Measurements from ENCODE around the gene EPHA6.
A peak's percentile ranks its signal among the peaks of the same experiment; 100 is the strongest.
"Not testable (repeated sequence)": the region's sequence is repeated elsewhere in the genome, so short reads cannot be mapped to it uniquely, and the experiment has no call there.

The EPHA6 gene

DNA sequence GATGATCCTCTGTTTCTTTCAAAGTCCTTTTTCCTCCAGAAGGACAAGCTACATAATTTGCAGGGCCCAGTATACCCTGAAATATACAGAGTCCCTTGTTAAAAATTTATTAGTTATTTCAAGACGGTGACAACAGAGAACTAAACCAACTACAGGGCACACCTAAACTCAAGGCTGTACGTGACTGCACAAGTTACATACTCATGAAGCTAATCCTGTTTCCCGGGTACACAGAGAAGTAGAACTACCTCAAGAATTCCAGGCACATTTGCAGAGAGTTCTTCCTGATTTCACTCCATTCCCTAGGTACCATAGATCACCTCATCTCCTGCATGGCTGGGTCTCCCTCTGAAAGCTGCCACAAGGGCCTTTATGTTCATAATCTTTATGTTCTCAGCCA is 670.8 kb downstream of the EPHA6 start:
- no peak for DNase-seq

DNA sequence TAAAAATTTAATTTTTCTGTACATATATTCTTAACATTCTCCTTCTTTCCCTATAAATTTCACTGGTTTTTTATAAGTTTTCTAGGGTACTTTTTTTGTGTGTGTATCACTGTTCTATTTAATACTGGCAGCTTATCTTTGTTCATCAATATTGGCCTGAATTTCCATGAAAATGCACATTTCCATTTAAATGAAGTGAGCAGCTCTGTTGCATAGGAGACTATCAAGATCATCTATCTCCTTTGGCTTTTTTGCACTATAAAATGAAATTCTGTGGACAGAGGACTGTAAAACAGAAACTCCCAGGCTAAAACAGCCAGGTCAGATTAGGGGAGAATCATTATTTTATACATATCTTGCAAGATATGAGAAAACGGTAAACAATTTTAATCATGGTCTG is 673.2 kb downstream of the EPHA6 start:
- DNase-seq, result no peak

DNA sequence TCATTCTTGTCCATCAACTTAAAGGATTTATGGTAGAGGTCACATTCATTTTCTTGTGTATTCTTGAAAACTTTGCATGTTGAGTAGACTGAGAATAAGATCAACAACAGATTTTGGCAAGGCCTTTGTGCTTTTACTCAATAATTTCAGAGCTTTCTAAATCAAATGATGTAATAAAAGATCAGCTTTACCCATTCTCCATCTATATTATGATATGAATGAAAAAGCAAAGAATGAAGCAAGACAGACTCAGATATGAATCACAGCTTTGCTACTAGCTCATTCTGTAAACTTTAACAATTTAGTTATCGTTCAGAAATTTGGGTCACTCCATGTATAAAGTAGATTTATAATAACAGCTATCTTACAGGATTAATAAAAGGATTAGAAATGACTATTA is 674.3 kb downstream of the EPHA6 start:
- no peak for DNase-seq

DNA sequence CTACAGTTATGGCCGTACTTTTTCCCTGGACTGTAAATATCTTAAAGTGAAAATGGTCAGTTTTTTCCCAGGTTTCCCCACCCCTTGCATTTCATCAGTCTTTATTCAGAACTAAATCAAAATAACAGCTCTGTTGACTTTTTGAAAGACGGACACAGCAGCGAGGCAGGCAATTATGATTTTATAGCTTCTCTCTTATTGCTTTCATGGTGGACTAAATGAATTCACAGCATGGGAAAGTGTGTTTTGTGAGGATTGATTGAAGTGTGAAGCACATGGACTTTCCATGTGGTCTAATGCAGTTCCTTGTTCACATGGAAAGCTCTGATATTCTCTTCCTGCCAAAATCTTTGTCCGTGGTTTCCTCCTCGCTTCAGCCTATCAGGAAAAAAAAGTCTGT is 681.5 kb downstream of the EPHA6 start:
- DNase-seq, result no peak

DNA sequence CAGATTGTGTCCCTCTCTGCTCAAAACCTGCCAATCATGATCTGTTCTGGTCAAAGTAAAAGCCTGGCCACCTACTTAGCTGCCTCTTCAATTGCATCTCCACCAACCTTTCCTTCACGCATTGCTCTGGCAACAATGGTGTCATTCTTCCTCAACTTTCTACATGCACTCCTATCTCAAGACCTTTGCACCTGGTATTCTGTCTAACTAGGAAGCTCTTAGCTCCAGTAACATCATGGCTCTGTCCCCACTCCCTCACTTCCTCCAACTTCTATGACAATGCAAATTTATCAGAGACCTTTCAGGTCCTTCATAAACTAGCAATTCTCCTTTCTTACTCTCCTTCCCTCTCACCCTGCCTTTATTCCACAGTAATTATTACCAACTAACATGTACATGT is 682.7 kb downstream of the EPHA6 start:
- DNase-seq, result no peak

DNA sequence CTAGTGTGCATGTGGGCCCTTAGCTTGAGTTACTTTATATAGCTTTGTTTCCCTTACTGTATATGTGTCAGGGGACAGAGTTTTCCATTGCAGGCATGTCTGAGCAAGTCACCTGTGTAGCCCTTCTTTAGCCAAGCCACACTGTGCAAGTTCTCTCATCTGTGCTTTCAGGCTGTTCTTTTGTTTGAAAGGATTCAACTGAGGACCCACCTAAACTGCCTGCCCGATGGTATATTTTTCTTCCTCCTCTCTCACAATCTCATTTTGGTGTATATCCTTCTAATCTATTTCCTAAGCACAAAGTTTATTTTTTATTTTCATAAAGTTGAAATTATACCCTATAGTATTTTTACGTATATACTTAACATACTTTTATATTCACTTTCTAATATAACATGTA is 690.1 kb downstream of the EPHA6 start:
- no peak for DNase-seq

DNA sequence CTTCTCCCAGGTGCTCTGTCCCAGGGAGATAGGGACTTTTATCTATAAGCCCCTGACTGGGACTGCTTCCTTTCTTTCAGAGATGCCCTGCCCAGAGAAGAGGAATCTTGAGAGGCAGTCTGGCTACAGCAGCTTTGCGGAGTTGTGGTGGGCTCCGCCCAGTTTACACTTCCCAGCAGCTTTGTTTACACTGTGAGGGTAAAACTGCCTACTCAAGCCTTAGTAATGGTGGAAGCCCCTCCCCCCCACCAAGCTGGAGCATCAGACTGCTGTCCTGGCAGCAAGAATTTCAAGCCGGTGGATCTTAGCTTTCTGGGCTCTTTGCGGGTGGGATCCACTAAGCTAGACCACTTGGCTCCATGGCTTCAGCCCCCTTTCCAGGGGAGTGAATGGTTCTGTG is 696.4 kb downstream of the EPHA6 start:
- DNase-seq, result no peak

DNA sequence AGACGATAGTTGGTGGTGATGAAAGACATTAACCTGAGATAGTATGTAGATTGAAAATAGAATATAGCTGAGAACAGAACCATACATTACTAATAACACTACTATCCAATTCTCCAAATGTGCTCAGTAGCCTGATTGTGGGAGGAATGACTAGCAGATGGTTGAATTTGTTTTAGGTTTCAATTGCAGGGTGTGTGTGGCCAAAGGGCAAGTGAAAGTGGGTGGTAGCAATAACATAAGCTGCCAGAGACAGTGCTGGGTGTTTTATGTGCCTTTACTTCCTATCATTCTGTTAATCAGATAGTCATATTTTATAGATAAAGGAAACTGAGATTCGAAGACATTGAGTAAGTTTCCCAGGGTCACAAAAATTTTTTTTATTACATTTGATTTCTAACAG is 700.7 kb downstream of the EPHA6 start:
- DNase-seq, result no peak

DNA sequence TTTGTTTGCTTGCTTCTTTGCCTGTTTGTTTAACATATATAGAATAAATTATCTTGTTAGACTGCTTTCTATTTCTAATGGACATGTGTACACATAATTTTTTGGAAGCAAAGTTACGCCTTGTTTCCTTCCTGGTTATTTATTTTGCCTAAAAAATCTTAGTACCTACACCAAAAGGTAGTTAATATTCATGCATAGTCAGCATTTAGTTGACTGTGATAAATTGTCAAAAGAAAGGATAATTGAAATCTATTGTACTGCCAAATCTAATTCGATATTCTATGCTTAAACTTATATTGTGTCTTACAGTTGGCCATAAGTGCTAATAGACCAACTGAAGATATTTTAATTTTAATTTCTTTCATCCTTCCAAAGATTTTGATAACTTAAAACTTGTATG is 716.3 kb downstream of the EPHA6 start:
- DNase-seq, result no peak

DNA sequence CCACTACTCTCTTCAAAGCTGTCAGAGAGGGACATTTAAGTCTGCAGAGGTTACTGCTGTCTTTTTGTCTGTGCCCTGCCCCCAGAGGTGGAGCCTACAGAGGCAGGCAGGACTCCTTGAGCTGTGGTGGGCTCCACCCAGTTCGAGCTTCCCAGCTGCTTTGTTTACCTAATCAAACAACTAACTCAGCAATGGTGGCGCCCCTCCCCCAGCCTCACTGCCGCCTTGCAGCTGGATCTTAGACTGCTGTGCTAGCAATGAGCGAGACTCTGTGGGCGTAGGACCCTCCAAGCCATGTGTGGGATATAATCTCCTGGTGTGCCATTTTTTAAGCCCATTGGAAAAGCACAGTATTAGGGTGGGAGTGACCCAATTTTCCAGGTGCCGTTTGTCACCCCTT is 733.2 kb downstream of the EPHA6 start:
- not testable (repeated sequence) for DNase-seq

DNA sequence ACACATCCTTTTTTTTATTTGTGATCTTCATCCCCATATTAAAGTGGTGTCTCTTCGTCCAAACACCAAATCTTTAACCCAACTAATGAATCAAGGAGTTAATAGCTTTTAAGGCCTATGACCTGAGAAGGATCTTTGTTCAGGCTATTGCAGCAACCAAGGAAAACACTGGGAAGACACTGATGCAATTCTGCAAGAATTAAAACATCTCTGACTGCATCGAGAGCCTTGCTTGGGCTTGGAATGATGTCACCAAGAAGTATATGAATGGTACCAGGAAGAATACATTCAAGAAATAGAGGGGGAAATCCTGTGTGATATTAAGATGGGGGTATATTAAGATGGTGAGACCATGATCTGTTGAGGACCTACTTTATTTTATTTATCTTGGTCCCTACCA is 736.0 kb downstream of the EPHA6 start:
- DNase-seq, result no peak

DNA sequence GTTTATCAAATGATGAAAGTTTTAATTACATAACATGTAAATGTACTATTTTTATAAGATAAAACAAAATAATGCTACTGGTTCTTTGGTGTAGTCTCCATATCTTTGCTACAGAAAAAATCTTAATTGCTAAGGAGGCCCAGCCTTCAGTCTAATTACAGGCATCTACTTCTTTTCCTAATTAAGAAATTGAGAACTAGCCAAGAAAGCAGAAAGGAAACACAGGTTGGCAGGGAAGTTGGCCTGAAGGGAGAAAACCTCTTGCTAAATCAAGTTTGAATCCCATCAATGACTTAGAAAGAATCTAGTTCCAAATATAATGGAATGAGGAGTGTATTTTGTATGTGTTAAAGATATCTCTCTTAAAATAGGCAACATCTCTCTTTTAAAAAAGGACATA is 737.8 kb downstream of the EPHA6 start:
- DNase-seq, result no peak

DNA sequence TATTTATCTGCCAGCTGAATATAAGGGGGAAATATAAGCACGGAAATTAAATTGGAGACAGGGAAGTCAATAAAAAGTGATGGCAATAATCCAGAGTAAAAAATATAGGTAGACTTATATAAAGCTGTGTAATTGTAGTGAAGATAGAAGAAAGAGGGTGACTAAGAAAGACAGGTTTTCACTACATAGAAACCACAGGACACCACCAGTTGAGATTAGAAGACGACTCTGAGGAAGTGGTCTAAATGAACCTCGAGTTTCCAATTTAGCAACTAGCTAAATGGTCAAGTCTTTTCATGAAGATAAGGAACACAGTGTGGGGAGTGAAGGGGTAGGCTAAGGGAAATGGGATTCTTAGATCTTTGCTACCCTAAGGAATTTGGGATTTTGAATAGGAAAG is 761.3 kb downstream of the EPHA6 start:
- DNase-seq, result no peak

DNA sequence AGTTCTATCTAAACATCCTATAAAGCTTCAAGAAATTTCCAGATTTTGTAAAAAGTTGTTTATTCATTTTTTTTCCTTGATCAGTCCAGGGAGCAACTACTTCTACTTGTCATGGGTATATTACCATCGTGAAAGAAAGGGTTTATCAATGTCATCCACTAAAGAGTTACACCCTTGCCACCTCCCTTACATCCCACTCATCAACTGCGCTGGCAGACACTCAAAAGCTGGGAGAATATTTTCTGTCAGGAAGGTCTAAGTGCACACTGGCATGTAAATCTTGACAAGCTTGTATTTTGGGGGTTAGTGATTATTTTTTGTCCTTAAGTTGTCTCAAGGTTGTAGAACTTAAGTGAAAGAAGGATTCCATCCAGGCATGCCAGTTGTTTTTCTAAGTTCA is 761.8 kb downstream of the EPHA6 start:
- no peak for DNase-seq

DNA sequence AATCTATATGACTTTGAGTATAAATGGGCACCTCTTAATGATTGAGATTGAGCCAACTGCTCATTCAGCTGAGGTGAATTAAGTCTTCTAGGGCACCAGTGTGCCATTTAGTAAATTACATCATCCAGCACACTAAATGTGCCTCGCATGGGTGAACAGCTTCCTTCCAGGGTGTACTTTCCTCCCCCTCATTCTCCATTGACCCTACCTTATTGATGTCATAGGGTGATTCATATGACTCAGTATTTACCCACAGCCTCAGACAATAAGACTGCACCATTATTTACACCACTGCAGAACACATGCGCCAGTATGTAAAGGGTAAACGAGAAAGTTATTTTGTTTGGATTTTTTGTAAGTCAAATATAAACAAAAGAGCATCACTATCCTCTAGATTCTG is 765.0 kb downstream of the EPHA6 start:
- DNase-seq, result no peak

DNA sequence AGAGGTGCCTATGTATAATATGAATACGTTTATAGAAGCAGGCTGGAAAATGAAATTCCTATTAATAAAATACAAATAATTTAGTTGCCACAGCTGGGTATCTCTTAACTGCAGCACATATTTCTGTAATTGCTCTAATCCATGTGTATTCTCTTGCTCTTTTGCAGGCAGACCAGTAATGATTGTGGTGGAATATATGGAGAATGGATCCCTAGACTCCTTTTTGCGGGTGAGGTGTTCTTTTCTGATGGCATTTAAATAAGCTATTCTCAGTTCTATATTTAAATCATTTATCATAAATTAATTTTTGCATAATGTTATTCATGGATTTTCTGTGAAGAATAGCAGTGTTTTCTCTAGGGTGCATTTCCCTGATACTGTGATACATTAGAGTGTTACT is 796.2 kb downstream of the EPHA6 start:
- no peak for DNase-seq

DNA sequence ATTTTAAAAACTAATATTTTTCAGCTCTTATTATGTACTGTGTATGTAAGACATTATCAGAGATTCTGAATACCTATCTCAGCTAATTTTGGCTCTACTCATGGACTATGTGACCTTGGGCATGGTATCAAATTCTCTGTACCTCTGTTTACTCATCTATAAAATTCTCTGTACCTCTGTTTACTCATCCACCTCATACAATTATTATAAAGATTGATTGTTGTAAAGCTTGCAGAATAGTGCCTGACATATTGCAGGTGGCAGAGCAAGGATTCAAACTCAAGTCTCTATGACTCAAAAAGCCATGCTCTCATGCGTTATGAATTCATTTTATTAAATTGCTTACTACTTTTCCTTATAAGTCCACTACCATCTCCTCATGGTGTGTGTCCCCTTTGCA is 798.2 kb downstream of the EPHA6 start:
- DNase-seq, result no peak

DNA sequence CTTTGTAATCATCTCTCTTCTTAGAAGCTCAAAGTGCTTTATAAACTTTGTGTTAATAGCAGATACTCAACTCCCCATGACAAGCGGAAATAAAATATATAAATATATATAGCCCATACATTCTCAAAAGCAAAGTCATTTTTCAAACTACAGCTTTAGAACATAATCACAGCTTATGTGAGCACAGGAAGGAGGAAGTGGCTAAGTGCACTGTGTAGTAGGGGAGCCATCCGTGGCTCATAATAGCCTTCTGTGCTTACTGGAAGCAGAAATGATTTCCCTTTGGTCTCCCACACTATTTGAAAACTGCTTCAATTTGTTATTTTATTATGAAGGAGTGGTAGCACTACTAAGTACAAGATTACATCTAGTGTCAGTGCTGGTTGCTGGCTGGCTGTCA is 798.7 kb downstream of the EPHA6 start:
- DNase-seq, result no peak

DNA sequence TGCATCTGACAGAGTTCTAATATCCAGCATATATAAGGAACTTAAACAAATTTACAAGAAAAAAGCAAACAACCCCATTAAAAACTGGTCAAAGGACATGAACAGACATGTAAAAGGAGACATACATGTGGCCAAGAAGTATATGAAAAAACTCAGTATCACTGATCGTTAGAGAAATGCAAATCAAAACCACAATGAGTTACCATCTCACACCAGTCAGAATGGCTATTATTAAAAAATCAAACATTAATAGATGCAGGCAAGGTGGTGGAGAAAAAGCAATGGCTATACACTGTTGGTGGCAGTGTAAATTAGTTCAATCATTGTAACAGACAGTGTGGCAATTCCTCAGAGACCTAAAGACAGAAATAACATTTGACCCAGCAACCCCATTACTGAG is 806.1 kb downstream of the EPHA6 start:
- DNase-seq, result not testable (repeated sequence)

DNA sequence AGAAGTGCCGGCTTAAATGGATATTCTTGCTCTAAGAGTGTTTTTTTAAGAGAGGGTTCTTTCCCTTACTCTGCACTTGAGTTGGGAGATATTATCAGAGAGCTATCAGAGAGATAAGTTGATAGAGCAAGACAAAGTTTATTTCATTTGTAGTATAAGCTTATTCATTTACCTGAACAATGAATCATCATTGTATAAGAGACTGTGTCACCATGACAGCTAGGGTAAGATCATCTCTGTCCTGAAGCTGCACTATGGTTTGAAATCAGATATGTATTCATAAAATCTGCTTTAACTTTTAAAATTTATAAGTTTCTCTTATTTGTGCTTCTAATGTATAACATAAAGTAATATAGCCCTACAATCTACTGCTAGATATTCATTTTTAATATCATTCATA is 822.1 kb downstream of the EPHA6 start:
- no peak for DNase-seq

DNA sequence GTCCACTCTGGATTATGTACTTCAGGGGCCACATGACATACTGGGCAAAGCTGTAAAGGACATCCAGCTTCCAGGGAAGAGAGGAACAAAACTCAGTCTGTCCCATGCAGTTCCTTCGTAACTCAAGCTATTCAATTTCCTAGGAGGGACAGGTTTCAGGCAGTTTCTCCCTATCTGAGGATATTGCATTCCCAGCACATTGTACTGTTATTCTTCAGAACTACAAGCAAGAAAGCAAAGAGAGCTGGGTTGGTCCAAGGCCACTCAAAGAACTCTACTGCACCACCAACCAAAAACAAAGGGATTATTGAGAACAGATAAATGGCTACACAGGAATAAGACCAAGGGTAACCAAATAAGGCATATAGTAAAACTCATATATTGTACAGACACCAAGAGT is 832.5 kb downstream of the EPHA6 start:
- no peak for DNase-seq

DNA sequence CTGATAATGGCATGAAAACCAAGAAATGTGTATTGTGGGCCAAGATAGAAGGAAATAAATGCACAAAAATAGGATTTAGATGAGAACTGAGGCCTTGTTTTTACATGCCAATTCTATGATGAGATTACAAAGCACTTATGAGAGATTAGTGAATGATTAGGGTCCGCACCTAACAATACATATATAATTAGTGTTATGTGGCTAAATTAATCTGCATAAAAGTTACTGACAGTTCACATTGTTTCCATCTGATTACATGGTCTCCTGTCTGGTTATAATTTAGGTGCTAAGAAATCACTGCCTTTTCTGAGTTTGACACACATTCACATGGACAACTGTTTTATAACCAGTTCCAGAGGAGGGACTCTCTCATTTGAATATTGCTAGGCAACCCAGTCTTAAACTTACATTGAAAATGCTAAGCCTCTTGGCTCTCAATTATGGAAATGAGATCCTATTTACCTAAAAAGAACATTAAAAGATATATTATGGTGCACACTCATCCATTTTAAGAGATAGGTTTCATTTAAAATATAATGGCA is 833.1 kb downstream of the EPHA6 start:
- no peak for DNase-seq

DNA sequence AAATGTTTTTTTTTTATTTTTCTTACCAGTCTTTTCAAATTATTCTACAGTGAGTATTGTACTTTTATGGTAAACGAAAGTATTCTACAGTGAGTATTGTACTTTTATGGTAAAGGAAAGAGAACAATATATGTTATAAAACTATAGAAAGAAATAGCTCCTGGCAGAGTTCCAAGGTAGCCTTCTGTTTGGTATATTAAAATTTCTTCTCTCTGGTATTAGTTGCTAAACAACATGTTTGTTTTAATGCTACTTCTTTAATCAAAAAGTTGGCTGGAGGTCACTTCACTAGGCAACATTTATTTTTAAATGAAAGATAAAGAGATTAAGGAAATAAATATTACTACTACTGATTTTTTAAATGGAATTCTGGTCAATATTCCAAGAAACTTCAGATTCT is 841.6 kb downstream of the EPHA6 start:
- DNase-seq, result no peak

DNA sequence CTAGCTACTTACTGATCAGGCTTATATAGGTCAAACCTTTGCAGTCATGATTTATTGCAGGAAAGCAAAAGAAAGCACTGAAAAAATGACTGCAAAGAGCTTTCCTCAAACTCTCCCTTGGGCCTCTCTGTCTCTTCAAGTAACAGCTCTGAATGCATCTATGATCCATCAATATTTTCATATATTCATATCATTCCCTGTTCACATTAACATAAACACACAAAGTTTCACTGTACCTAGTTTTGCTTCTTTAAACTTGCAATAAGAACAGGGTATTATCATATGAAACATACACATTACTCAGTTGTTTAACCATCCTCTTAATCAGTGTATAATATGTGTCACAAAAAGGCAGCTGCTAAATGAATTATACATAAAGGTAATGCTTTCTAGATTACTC is 842.2 kb downstream of the EPHA6 start:
- no peak for DNase-seq

DNA sequence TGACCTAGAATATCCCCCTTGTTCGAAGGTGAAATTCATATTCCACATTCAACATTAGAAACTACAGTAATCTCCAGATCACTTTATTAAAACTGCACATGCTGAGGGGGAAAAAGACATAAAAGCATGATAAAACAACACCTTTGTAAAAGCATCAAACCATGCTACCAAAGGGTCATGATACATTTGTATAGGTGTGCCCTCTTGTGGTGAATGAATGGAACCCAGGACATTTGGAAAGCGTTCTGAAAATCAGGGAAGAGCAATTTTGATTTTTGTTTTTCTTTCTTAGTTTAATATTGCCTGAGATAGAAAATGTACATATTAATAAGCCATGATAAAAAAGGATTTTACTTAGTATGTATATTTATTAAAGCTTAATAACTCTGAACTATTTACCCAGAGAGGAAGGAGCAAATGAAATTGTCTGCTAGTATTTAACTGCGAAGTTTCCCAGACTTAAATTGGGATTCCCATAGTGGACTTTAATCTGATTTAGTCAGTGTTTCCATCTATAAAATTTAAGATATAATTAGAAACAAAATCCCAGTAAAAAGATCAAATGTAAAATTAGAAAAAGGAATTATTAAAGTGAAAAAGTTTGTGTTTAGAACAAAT is 844.4 kb downstream of the EPHA6 start:
- DNase-seq, result peak; percentile 59

DNA sequence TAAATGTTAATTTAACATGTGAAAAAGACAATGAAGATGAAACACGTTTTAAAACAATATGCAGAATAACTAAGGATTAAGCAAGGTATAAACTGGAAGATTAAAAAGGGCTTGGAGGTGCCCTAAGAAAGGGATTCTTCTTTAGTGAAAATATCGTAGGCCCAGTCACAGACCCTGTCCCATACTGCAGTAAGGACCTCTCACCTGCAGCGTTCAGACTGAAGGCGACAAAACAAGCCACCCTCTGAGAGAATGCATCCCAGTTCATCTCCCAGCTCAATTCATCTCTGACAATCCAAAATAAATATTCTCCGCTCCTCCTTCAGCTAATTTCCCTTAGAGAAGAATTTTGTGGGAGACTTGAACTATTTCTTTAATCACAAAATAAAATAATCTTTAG is 847.9 kb downstream of the EPHA6 start:
- no peak for DNase-seq

Measured in NCI-H1694 treated with DMSO at 0.1 percent for 48 hours (cell line).